Measurements from ENCODE around the gene TFPI.
"Not testable (repeated sequence)": the region's sequence is repeated elsewhere in the genome, so short reads cannot be mapped to it uniquely, and the experiment has no call there.

Gene TFPI

DNA sequence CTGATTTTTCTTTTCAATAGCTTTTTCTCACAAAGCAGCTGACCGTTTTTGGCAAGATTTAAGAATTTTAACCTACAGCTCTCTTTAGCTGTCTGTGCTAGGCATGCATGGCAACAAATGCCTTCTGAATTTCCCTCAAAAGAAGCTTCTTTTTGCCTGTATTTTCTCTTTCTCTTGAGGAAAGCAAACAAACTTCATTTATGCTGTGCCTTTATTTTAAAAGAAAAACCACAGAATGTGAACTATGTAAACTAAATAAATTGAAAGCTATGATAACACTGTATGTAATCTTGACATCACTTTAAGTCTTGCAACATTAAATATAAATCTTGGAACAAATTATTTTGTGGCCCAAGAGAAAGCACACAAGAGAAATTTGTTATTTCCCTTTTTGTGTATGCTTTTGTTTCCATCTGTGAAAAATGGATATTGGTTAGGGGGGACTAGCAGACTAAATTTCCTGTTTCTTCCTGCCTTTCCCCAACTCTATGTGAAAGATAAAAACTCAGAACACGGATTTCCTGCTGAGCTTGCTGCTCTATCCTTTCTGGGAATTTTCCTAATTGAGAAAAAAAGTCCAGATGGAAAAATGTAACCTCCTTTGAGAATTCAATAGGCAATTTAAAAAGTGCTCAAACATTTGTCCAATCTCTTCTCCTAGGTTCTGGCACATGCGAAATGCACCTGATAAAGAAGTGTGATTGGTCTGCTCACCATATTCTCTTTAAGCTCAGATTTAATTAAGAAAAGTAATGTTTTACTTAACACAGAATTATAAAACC is 20.9 kb upstream of the TFPI start:
- TF ChIP-seq, protein P1, sequence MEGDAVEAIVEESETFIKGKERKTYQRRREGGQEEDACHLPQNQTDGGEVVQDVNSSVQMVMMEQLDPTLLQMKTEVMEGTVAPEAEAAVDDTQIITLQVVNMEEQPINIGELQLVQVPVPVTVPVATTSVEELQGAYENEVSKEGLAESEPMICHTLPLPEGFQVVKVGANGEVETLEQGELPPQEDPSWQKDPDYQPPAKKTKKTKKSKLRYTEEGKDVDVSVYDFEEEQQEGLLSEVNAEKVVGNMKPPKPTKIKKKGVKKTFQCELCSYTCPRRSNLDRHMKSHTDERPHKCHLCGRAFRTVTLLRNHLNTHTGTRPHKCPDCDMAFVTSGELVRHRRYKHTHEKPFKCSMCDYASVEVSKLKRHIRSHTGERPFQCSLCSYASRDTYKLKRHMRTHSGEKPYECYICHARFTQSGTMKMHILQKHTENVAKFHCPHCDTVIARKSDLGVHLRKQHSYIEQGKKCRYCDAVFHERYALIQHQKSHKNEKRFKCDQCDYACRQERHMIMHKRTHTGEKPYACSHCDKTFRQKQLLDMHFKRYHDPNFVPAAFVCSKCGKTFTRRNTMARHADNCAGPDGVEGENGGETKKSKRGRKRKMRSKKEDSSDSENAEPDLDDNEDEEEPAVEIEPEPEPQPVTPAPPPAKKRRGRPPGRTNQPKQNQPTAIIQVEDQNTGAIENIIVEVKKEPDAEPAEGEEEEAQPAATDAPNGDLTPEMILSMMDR (conservative IDR thresholded peaks at IDR 0.05; ENCODE audit: low read depth): no peak
- ChIA-PET CTCF (interaction anchor here (0.5 to 0.7 kb wide), 2 partner anchors 103 to 685 kb away, joined by 3 read pairs; no protein-coding TSS in a partner anchor), POLR2A (ENCODE audit: low non-redundant PET) (no interaction called here)
- no peak for DNase-seq (ENCODE audit: low spot score)
- H3K27ac ChIP-seq: no peak overlapping the region

DNA sequence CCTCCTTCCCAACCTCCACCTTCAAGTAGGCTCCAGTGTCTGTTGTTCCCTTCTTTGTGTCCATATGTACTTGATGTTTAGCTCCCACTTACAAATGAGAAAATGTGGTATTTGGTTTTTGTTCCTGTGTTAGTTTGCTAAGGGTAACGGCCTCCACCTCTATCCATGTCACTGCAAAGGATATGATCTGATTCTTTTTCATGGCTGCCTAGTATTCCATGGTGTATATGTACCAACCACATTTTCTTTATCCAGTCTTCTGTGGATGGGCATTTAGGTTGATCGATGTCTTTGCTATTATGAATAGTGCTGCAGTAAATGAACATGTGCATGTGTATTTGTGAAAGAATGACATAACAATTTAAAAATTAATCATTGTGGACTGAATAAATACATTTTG is 19.5 kb upstream of the TFPI start:
- no peak for DNase-seq (ENCODE audit: low spot score)
- CTCF ChIA-PET: interaction anchor here (0.6 kb wide), 1 partner anchor 37 kb away, joined by 3 read pairs; no protein-coding TSS in a partner anchor
- POLR2A ChIA-PET (ENCODE audit: low non-redundant PET): no interaction called here
- TF ChIP-seq, protein P1 (conservative IDR thresholded peaks at IDR 0.05; ENCODE audit: low read depth): no peak
- no peak overlapping the region for H3K27ac ChIP-seq

DNA sequence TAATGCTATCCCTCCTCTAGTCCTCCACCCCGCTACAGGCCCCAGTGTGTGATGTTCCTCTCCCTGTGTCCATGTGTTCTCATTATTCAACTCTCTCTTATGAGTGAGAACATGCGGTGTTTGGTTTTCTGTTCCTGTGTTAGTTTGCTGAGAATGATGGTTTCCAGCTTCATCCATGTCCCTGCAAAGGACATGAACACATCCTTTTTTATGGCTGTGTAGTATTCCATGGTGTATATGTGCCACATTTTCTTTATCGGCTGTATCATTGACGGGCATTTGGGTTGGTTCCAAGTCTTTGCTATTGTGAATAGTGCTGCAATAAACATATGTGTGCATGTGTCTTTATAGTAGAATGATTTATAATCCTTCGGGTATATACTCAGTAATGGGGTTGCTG is 17.8 kb upstream of the TFPI start:
- DNase-seq (ENCODE audit: low spot score); H3K27ac ChIP-seq; POLR2A ChIA-PET (ENCODE audit: low non-redundant PET); CTCF ChIA-PET: not testable (repeated sequence)

DNA sequence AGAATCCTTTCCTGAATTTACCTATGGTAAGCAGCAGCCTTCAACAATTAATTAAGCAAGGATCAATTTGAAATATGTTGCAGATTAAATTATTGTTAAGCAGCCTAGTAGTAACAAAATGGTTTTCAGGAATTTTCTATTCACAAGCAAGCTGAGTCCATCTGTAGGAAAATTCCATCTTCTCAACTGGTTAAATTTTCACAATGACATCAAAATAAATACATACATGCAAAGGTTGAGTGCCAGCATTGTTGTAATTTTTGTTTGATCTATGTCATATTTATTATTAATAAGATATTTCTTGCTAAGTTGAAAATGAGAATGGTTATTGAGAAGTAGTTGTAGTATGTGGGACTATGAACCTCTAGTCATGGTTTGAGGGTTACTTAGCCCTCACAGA is 15.3 kb upstream of the TFPI start:
- DNase-seq (ENCODE audit: low spot score): no peak
- ChIA-PET POLR2A (ENCODE audit: low non-redundant PET) (no interaction called here), CTCF (interaction anchor here (0.6 kb wide), 1 partner anchor 12 kb away, joined by 4 read pairs; no protein-coding TSS in a partner anchor)
- no peak overlapping the region for H3K27ac ChIP-seq
- TF ChIP-seq, protein P1 (conservative IDR thresholded peaks at IDR 0.05; ENCODE audit: low read depth): no peak

DNA sequence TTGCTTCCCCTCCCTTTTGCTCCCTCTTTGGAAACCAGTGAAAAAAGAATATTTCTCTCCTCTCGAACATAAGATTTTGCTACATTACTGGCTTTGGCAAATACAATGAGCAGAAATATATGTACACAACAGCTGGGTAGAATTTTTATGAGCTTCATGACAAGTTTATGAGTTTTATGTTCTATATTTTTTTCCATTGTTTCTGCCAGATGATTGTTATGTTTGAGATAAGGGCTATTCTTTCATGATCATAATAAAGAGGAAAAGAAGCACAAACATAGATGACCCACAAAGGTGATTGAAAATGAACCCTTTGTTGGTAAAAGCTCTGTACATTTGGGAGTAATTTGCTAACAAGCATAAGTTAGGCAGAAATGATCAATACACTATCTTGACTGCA is 14.8 kb upstream of the TFPI start:
- ChIA-PET CTCF (interaction anchor here (0.6 to 1.1 kb wide), 2 partner anchors 13 to 69 kb away, joined by 4 to 5 read pairs; no protein-coding TSS in a partner anchor), POLR2A (ENCODE audit: low non-redundant PET) (no interaction called here)
- TF ChIP-seq, protein P1 (conservative IDR thresholded peaks at IDR 0.05; ENCODE audit: low read depth): no peak
- DNase-seq (ENCODE audit: low spot score): no peak
- no peak overlapping the region for H3K27ac ChIP-seq

DNA sequence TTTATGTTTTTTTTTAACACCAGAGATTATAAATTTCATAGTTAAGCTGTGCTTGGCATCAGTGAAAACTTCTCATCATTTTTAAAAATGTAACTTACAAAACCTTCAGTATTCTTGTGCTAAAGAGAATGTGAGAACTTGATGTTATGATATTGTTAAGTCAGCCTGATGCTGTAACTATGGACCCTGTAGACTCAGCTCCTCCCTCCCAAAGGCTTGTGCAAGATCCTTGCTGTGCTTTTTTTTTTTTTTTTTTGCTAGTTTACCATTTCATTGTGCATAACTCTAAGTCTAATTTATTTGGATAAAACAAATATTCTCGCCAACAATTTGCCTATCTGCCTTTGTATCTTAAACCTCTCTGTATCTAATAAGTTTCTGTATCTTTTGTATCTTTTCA is 12.9 kb upstream of the TFPI start:
- H3K27ac ChIP-seq: no peak overlapping the region
- TF ChIP-seq, protein P1 (conservative IDR thresholded peaks at IDR 0.05; ENCODE audit: low read depth): no peak
- no peak for DNase-seq (ENCODE audit: low spot score)
- ChIA-PET POLR2A (ENCODE audit: low non-redundant PET) (no interaction called here), CTCF (interaction anchor here (0.6 to 1.0 kb wide), 2 partner anchors 67 to 681 kb away, joined by 3 to 4 read pairs; no protein-coding TSS in a partner anchor)

DNA sequence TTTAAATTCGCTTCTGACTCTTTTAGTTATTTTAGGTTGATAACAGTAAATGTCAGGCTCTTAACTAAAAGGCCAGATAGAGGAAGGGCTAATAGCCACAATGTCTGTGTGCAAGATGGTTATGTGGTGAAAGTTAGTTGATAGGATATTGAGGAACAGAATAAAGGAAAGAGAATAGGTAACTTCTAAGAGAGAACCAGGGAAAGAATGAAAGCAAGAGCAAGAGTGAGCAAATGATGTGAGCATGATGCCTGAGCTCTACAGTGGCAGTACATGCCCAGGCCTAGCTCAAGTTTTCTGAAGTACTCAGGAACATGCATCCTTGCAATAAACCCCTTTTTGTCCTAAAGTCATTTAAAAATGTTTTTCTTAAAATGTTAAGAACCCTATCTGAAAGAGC is 12.5 kb upstream of the TFPI start:
- TF ChIP-seq, protein P1 (conservative IDR thresholded peaks at IDR 0.05; ENCODE audit: low read depth): no peak
- CTCF ChIA-PET: interaction anchor here (0.6 to 1.0 kb wide), 2 partner anchors 67 to 681 kb away, joined by 3 to 4 read pairs; no protein-coding TSS in a partner anchor
- POLR2A ChIA-PET (ENCODE audit: low non-redundant PET): no interaction called here
- DNase-seq (ENCODE audit: low spot score): no peak
- no peak overlapping the region for H3K27ac ChIP-seq

All from RWPE1 (cell line).